ENCODE data around the gene U2AF2.

The U2AF2 gene

GRCh38 chr19:55614711-55615542 lies 39.9 kb upstream of the U2AF2 start:
- CTCF ChIA-PET, result no interaction called here

GRCh38 chr19:55615543-55616394 lies 39.1 kb upstream of the U2AF2 start:
- ChIA-PET POLR2A (ENCODE audit: low non-redundant PET) (no interaction called here), CTCF (no interaction called here)
- TF ChIP-seq CTCF (conservative IDR thresholded peaks at IDR 0.05; ENCODE audit: low read depth), result no peak
- H3K27ac ChIP-seq, result no peak overlapping the region
- DNase-seq (ENCODE audit: low spot score), result no peak

More at GRCh38 chr19:55614711-55615542, 39.9 kb upstream of the U2AF2 start:
- DNase-seq (ENCODE audit: low spot score), result no peak
- POLR2A ChIA-PET (ENCODE audit: low non-redundant PET), result no interaction called here
- no peak for TF ChIP-seq CTCF (conservative IDR thresholded peaks at IDR 0.05; ENCODE audit: low read depth)
- no peak overlapping the region for H3K27ac ChIP-seq

- ChIA-PET CTCF (no interaction called here), POLR2A (ENCODE audit: low non-redundant PET) (no interaction called here)
- no peak overlapping the region for H3K27ac ChIP-seq
- DNase-seq (ENCODE audit: low spot score), result no peak
- TF ChIP-seq CTCF (conservative IDR thresholded peaks at IDR 0.05; ENCODE audit: low read depth), result no peak
Measured at GRCh38 chr19:55616395-55616875, 38.4 kb upstream of the U2AF2 start.

GRCh38 chr19:55617426-55617825 lies 37.4 kb upstream of the U2AF2 start:
- DNase-seq (ENCODE audit: low spot score), result no peak
- CTCF ChIA-PET, result interaction anchor here (0.5 to 1.1 kb wide), 2 partner anchors 11 to 28 kb away, joined by 3 to 4 read pairs; no protein-coding TSS in a partner anchor
- peak overlapping the region; percentile 33; the same call in 1 of the 2 replicates for H3K27ac ChIP-seq
- no peak for TF ChIP-seq CTCF (conservative IDR thresholded peaks at IDR 0.05; ENCODE audit: low read depth)
- POLR2A ChIA-PET (ENCODE audit: low non-redundant PET), result no interaction called here

- TF ChIP-seq CTCF (conservative IDR thresholded peaks at IDR 0.05; ENCODE audit: low read depth), result no peak
- H3K27ac ChIP-seq, result peak overlapping the region; percentile 21
- no peak for DNase-seq (ENCODE audit: low spot score)
- ChIA-PET CTCF (interaction anchor here (0.6 kb wide), 1 partner anchor 36 kb away, joined by 3 read pairs; no protein-coding TSS in a partner anchor), POLR2A (ENCODE audit: low non-redundant PET) (no interaction called here)
Measured at GRCh38 chr19:55618426-55618825, 36.4 kb upstream of the U2AF2 start.

GRCh38 chr19:55619286-55619685 lies 35.5 kb upstream of the U2AF2 start:
- H3K27ac ChIP-seq, result peak overlapping the region; percentile 21; the same call in 1 of the 2 replicates
- ChIA-PET CTCF (interaction anchor here (1.2 kb wide), 1 partner anchor 13 kb away, joined by 5 read pairs; no protein-coding TSS in a partner anchor), POLR2A (ENCODE audit: low non-redundant PET) (no interaction called here)
- TF ChIP-seq CTCF (conservative IDR thresholded peaks at IDR 0.05; ENCODE audit: low read depth), result no peak
- DNase-seq (ENCODE audit: low spot score), result no peak

Measured in RWPE1 (cell line).